ENCODE measurements around the gene GABARAPL1.
A peak's percentile ranks its signal among the peaks of the same experiment; 100 is the strongest.
"Not testable (repeated sequence)": the region's sequence is repeated elsewhere in the genome, so short reads cannot be mapped to it uniquely, and the experiment has no call there.

GABARAPL1 gene

GRCh38 chr12:10212739-10213131, at the start of gene GABARAPL1:
Gene GABARAPL1, plus strand, starts transcription at chr12:10212877. Its CDS starts 253 bp downstream, at chr12:10213130.
- peak; percentile 66 for DNase-seq (ENCODE audit: low read depth)

DNA sequence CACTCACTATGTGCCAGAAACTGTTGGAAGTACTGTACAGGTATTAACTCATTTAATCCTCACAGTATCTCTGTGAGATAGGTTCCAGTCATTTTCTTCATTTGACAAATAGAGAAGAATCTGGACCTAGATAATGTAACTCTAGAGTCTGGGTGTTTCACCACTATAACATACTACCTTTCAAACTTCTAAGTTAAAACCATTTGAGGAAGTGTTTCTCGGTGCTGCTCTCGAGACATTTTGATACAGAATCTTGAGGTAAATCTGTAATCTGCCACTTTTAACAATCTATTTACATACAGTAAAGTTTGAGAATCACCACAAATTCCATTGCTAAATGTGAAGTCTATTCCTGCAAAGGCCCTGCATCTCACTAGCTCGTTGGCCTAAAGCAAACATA, 49.6 kb upstream of the GABARAPL1 start:
- DNase-seq (ENCODE audit: low read depth): no peak

DNA sequence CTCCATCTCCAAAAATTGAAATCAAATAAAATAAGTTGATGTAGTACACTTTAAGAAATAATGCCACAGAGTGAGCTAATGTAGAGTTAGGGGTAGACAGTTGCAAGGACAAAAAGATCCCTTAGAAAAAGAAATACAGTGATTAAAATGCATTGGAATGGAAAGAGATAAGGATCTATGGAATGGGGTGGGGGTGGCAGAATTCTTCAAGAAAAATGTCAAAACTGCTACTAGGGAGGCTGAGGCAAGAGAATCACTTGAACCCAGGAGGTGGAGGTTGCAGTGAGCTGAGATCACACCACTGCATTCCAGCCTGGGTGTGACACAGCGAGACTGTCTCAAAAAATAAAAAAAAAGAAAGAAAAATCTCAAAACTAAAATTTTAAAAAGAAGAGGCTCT, 47.3 kb upstream of the GABARAPL1 start:
- no peak for DNase-seq (ENCODE audit: low read depth)

- DNase-seq (ENCODE audit: low read depth): no peak
Observed at GRCh38 chr12:10167599-10167998, 45.1 kb upstream of the GABARAPL1 start.

GRCh38 chr12:10169104-10169503, 43.6 kb upstream of the GABARAPL1 start:
- DNase-seq (ENCODE audit: low read depth): no peak

GRCh38 chr12:10170216-10170615, 42.5 kb upstream of the GABARAPL1 start:
- DNase-seq (ENCODE audit: low read depth): no peak

DNA sequence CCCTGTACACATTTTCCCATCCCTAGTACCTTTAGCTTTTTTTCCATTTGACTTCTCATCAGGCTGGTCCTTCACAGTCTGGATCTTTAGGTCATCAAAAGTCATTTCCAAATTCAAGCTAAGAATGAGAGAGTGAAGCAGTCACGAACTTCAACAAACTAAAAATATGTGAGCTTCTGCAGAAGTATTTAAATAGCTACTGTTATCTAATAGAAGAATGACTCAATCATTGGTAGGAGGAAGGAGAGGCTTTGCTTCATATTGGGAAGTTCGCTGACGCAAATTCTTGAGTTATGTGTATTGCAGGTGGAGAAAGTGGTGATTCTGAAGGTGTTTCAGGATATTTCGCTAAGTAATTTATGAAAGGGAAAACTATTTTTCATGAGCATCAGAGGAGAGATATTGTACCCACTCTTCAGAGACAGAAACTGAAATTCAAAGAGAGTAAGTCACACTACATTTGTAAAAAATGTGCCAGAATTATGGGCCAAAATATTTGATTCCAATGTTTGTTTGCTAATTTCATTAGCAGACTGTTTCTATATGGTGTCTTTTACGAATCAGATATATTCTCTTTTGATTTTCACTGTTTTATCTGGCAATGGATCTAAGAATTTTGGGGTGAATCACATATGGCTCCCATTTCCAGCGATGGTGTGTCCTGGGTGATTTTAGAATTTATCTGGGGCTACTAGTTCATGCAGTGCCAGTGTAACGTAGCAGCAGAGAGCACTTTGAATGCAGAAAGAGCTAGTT, 40.5 kb upstream of the GABARAPL1 start, which contains the start of gene OLR1:
OLR1 (minus strand) TSS at position 160 of the 756 bp plus-strand sequence; CDS start at position 105, 55 bp downstream.
- DNase-seq (ENCODE audit: low read depth): no peak

DNA sequence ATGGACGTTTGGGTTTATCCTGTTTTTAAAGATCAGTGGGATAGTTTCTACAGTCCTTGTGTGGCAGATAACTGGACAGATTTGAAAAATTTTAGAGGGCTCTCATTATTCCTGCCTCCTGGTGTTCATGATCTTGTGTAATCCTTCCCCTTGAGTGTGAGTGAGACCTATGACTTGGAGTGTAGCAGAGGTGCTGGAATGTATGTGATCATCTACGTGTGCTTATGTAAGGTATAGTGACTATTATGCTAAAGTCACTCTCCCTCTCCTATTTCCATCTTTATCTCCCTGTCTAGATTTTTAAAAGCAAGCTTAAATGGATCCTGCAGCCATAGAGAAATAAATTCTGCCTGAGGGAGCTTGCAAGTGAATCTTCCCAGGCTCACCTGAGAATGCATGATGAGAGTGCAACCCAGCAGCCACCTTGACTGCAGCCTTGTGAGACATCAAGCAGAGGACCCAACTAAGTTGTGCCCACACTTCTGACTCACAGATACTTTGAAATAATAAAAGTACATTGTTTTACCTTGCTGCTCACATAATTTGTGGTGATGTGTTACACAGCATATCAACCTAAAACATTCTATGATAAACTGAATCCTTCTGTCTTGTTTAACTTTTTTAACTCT, 37.6 kb upstream of the GABARAPL1 start:
- no peak for DNase-seq (ENCODE audit: low read depth)

DNA sequence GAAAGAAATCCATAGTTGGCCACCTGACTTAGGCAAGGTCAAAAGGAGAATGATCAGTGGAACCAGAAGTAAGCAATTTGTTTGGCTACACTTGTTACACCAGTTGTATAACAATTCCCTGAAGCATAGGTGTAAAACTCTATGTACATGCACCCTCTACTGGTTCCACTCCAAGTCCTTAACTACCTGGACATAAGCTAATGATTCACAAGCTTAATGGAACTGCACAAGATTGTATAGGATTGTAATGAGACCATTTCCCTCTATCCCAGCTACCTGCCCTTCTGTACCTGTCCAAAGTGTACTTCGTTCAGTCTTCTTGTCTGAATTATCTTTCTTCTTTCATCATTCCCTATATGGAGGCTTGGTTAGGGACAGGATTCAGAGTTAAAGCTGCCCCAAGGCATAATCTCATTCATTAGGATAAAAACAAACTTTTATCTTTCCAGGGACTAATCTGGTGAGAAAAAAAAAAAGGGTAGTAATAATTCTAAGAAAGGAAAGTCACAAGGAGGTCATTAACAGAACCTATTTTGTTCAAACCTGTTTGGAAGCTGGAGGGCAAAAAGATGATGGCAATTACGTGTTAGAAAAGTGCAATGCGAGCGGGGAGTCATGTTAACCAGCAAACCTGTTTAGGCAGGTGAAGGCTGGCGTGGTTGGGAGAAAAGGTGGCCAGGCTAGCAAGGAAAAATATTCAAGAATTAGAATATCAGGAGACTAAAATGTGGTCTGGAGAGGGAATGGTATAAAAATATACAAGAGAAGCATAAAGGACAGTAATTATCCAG, 36.6 kb upstream of the GABARAPL1 start:
- DNase-seq (ENCODE audit: low read depth): no peak

DNA sequence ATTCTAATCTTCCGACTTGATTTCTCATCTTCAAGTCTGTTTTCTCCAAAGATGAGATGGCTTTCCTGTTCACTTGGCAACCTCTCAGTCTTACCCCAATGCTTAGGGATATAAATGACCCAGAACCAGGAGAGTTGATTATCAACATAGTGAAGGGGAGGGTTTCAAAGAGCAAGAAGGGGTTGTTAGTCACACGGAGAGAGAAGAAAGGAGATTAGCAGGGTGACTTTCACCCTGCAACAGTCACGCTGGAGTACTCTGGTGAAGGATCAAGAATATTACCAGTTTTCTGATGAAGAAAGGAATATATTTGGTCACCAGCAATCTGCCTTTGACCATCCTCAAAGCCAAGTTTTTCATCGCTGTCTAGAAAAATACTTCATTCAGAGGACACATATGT, 33.9 kb upstream of the GABARAPL1 start, which contains the start of gene TMEM52B:
TMEM52B (plus strand) TSS at position 212 of the 400 bp plus-strand sequence. CDS start 543 bp downstream, outside the sequence.
- DNase-seq (ENCODE audit: low read depth): no peak

- DNase-seq (ENCODE audit: low read depth): no peak
Observed at GRCh38 chr12:10179776-10180181, 32.9 kb upstream of the GABARAPL1 start.

DNA sequence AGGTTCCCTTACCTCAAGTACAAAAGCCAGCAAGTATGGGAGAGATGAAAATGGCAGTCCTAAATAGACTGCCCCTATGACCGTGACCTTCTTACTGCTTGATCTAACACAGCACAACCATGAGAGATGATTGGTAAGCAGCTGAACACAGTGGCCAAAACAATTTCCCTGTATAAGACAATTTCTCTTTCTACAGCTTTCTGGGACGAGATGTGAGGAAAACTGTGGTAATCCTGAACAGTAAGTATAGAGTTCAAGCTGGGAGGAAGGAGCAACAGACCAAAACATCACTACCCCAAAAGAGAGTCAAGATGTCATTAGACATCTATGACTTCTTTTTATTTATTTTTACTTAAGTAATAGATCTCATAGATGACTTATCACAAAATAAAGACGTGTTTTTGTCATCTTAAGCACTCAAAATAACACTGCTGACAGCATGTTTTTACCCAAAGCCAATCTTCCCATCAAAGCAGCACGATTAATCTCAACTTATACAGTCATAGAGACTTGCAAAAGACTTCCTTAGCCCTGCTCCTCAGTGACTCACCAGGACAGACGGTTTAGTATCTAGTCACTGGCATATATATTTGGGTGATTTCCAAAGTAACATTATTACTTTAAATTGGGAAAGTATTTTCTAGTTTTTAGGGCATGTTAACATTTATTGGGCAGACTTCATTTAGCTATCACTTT, 30.2 kb upstream of the GABARAPL1 start:
- DNase-seq (ENCODE audit: low read depth): no peak

DNA sequence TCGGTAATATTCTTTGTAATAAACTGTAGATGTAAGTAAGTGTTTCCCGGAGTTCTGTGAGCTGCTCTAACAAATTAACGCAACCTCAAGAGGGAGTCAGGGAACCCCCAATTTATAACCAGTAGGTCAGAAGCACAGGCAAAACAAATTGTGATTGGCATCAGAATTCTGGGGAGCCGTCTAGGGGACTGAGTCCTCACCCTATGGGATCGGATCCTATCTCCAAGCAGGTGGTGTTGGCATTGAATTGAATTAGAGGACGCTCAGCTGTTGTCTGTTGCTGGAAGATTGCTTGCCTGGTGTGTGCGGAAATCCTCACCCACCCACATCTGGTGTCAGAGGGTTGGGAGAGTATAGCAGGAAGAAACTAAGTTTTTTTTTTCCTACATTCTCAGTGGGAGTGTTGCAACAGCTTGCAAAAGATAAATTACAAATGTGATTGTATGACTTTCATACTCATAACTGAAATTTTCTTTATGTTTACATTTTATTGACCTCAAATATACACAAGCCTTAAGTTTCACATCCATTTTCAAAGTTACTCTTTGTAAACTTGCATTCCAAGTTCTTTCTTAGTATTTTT, 28.3 kb upstream of the GABARAPL1 start:
- no peak for DNase-seq (ENCODE audit: low read depth)

- no peak for DNase-seq (ENCODE audit: low read depth)
Observed at GRCh38 chr12:10186299-10186698, 26.4 kb upstream of the GABARAPL1 start.

DNA sequence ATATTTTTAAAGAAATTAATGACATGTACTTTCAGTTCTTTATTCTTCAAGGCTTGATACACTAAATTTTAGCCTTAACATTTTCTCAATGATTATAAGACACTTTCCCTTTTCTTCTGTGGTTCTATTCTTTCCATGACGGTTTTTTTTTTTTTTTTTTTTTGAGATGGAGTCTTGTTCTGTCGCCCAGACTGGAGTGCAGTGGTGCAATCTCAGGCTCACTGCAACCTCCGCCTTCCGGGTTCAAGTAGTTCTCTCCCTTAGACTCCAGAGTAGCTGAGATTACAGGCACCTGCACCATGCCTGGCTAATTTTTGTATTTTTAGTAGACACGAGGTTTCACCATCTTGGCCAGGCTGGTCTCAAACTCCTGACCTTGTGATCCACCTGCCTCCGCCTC, 25.7 kb upstream of the GABARAPL1 start:
- DNase-seq (ENCODE audit: low read depth): not testable (repeated sequence)

- no peak for DNase-seq (ENCODE audit: low read depth)
Observed at GRCh38 chr12:10189653-10190052, 23.0 kb upstream of the GABARAPL1 start.

DNA sequence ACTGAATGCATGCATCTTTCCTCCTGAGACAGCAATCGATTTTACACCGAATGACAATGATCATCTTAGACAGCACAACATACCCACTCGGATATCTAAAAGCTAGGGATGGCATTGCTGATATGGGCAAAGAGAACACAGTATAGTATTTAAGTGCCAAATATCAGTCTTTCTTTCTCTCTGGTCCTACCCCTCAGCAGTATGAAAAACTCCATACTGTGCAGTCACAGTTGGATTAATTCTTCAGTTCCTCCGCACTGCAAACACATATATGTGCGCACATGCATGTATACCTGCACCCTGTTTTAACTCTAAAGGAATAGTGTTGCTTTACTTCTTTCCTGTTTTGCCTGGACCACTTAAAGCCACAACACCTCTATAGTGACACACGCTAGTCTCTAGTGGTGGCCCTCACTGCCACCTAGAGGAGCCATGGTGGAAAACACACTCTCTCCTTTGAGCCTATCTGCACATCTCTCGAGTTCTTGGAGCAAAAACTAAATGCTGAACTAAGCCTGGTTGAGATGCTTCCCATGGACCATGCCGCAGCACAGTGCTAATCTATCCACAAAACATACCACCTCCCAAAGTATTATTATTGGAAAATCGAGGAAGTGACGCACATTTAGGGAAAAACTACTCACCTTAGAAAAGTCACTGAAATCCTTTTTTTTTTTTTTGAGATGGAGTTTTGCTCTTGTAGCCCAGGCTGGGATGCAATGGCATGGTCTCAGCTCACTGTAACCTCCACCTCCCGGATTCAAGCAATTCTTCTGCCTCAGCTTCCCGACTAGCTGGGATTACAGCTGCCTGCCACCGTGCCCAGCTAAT, 21.9 kb upstream of the GABARAPL1 start:
- DNase-seq (ENCODE audit: low read depth): peak; percentile 26

- no peak for DNase-seq (ENCODE audit: low read depth)
Observed at GRCh38 chr12:10191865-10192264, 20.8 kb upstream of the GABARAPL1 start.

DNA sequence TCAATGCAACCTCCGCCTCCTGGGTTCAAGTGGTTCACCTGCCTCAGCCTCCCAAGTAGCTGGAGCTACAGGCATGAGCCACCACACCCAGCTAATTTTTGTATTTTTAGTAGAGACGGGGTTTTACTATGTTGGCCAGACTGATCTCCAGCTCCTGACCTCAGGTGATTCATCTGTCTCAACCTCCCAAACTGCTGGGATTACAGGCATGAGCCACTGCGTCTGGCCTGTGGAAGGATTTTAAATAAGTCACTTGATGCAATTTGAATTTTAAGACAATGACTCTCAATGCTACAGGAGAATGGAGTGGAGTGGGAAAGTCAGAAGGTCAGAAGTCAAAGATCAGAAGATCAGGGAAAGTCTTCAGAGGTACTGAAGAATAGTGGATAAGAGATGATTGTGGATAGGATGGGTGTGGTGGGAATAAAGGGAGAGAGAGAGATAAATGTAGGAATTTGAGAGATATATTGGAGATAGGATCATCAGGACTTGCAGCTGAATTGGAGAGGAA, 18.5 kb upstream of the GABARAPL1 start:
- no peak for DNase-seq (ENCODE audit: low read depth)

DNA sequence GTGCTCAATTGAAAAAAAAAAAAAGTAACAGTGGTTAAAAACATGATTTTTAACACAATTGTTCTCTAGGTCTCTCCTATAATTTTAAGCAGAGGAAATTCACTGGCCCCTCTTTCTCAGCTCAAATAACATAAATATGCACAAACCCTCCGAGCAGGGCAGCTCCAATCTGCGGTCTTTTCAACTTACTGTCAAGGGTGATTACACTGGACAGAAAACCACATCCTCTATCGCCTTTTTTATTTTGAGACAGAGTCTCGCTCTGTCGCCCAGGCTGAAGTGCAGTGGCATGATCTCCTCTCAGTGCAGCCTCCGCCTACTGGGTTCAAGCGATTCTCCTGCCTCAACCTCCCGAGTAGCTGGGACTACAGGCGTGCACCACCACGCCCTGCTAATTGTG, 16.5 kb upstream of the GABARAPL1 start:
- no peak for DNase-seq (ENCODE audit: low read depth)

Measured in activated T-cell treated with anti-CD3 and anti-CD28 coated beads for 24 hours (primary cell).